ENCODE results near the gene NEU4. TPM values are rescaled to one million over a fixed set of nuclear protein-coding genes. Genes with fewer than 3 reads are reported as not detected.
"Not testable (repeated sequence)": the region's sequence is repeated elsewhere in the genome, so short reads cannot be mapped to it uniquely, and the experiment has no call there.

Gene NEU4
- total RNA-seq, 1 experiment from 2014 or later, result not detected

DNA sequence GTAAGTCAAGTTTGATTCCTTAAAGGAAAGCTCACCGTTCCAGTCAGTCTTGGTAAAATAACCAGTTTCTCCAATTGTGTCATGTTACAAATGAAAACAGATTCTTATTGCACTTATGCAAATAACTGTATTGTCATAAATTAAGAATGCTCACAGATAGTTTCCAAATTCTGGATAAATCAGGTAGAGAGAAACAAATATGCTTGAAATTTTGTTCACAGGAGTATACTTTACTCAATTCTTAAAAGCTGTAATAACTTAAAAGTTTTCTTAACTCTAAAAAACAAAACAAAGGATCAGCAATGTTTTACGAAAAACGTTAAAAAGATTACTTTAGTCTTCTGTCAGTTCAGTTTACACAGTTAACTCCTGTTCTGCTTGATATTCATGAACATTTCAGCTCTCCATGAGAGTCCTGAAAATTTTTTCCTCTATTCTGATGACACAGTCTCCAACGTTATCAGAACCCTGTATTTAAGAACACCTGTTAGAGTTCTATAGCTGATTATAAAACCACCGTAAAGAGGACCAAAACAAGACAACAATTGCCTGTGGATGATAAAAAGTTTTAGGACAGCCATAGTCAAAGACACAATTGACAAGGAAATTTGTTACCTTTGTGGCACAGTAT, 27.9 kb upstream of the NEU4 start:
- Mint-ChIP-seq H3K36me3 (ENCODE audit: insufficient read depth, unreplicated experiment) (no peaks in the 10 kb centered on the region), H3K4me3 (ENCODE audit: unreplicated experiment) (no peak overlapping the region), H3K27me3 (ENCODE audit: insufficient read depth, unreplicated experiment) (peaks cover 6% of the 10 kb centered on the region), H3K9me3 (ENCODE audit: unreplicated experiment) (no peaks in the 10 kb centered on the region), H3K4me1 (ENCODE audit: insufficient read depth, unreplicated experiment) (no peaks in the 10 kb centered on the region), H3K27ac (ENCODE audit: low read depth, unreplicated experiment) (no peak overlapping the region)
- DNase-seq (ENCODE audit: unreplicated experiment), result no peak
- CTCF ChIA-PET, result no interaction called here
- TF ChIP-seq, protein P1, sequence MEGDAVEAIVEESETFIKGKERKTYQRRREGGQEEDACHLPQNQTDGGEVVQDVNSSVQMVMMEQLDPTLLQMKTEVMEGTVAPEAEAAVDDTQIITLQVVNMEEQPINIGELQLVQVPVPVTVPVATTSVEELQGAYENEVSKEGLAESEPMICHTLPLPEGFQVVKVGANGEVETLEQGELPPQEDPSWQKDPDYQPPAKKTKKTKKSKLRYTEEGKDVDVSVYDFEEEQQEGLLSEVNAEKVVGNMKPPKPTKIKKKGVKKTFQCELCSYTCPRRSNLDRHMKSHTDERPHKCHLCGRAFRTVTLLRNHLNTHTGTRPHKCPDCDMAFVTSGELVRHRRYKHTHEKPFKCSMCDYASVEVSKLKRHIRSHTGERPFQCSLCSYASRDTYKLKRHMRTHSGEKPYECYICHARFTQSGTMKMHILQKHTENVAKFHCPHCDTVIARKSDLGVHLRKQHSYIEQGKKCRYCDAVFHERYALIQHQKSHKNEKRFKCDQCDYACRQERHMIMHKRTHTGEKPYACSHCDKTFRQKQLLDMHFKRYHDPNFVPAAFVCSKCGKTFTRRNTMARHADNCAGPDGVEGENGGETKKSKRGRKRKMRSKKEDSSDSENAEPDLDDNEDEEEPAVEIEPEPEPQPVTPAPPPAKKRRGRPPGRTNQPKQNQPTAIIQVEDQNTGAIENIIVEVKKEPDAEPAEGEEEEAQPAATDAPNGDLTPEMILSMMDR (IDR thresholded peaks at IDR 0.05; ENCODE audit: unreplicated experiment), result no peak
- intact Hi-C loops (cut with micrococcal nuclease), result no loop called here
- POLR2A ChIA-PET, result interaction anchor here (0.8 kb wide), 1 partner anchor 47 kb away, joined by 4 read pairs; the partner anchor contains the start of gene D2HGDH
- BruUV-seq (replicated peaks), result no TSS peak

DNA sequence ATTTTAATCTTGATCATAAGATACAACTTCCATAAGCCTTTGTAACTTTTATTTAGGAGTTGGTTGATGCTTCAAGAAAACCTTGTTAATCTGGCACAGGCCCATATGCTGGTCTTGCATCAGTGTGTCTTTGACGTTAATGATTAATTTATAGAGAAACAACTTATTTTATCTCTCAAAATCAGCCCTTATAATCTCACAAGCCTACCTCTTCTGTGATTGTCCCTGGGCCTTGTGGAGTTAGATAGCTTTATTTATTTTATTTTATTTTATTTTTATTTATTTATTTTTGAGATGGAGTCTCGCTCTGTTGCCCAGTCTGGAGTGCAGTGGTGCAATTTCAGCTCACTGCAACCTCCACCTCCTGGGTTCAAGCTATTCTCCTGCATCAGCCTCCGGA, 26.9 kb upstream of the NEU4 start:
- H3K27ac Mint-ChIP-seq (ENCODE audit: low read depth, unreplicated experiment); POLR2A ChIA-PET; H3K36me3 Mint-ChIP-seq (ENCODE audit: insufficient read depth, unreplicated experiment); H3K9me3 Mint-ChIP-seq (ENCODE audit: unreplicated experiment); BruUV-seq (replicated peaks); CTCF ChIA-PET; H3K4me1 Mint-ChIP-seq (ENCODE audit: insufficient read depth, unreplicated experiment); DNase-seq (ENCODE audit: unreplicated experiment); H3K4me3 Mint-ChIP-seq (ENCODE audit: unreplicated experiment); intact Hi-C loops (cut with micrococcal nuclease): not testable (repeated sequence)
- peaks cover 16% of the 10 kb centered on the region for H3K27me3 Mint-ChIP-seq (ENCODE audit: insufficient read depth, unreplicated experiment)

DNA sequence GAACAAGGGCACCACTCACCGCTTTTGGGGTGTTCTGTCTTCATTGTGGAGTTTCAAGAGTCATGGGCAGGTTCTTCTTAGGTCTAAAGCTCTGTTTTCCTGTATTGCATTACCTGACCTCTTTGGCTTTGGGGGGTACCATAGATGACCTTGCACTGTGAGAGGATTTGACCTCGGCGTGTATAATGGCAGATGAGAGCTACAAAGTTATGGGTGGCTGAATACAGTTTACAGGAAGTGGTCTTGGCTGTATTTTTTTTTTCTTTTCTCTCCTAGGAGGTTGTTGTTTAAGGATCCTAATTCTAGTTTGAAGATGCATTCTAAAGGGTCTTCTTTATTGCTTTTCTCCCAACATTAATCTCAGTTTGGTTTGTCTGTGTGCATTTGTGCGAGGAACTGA, 20.9 kb upstream of the NEU4 start:
- intact Hi-C loops (cut with micrococcal nuclease), result loop anchor here (5.0 kb wide), 1 partner anchor 226 kb away; no protein-coding TSS in a partner anchor
- Mint-ChIP-seq H3K4me3 (ENCODE audit: unreplicated experiment) (no peak overlapping the region), H3K27me3 (ENCODE audit: insufficient read depth, unreplicated experiment) (peaks cover 48% of the 10 kb centered on the region), H3K4me1 (ENCODE audit: insufficient read depth, unreplicated experiment) (peaks cover 6% of the 10 kb centered on the region), H3K9me3 (ENCODE audit: unreplicated experiment) (no peaks in the 10 kb centered on the region), H3K36me3 (ENCODE audit: insufficient read depth, unreplicated experiment) (peaks cover 6% of the 10 kb centered on the region), H3K27ac (ENCODE audit: low read depth, unreplicated experiment) (no peak overlapping the region)
- TF ChIP-seq, protein P1 (IDR thresholded peaks at IDR 0.05; ENCODE audit: unreplicated experiment), result no peak
- POLR2A ChIA-PET, result no interaction called here
- CTCF ChIA-PET, result interaction anchor here (0.6 kb wide), 1 partner anchor 589 kb away, joined by 3 read pairs; no protein-coding TSS in a partner anchor
- DNase-seq (ENCODE audit: unreplicated experiment), result no peak
- BruUV-seq (replicated peaks), result no TSS peak

DNA sequence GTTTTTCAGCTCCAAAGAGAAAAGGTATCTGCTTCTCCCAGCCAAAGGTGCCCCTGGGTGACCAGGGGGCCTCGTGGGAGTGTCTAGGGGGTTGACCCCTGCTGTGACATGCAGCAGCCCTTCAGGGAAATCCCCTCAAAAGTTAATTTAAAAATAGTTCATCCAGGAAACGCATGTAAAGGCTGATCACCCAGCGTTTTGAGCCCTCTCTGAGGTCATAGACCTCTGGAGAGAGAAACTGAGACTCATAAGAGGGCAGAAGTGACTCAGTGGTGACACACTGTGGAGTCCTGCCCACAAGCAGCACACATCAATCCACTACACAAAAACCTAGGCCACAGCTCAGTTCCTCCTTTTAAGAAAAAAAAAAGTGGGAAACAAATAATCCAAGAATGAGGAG, 20.4 kb upstream of the NEU4 start:
- Mint-ChIP-seq H3K27me3 (ENCODE audit: insufficient read depth, unreplicated experiment) (peaks cover 53% of the 10 kb centered on the region), H3K4me3 (ENCODE audit: unreplicated experiment) (no peak overlapping the region), H3K9me3 (ENCODE audit: unreplicated experiment) (no peaks in the 10 kb centered on the region), H3K27ac (ENCODE audit: low read depth, unreplicated experiment) (no peak overlapping the region), H3K4me1 (ENCODE audit: insufficient read depth, unreplicated experiment) (peaks cover 6% of the 10 kb centered on the region), H3K36me3 (ENCODE audit: insufficient read depth, unreplicated experiment) (peaks cover 6% of the 10 kb centered on the region)
- POLR2A ChIA-PET, result interaction anchor here (1.1 kb wide), 1 partner anchor 10 kb away, joined by 5 read pairs; no protein-coding TSS in a partner anchor
- TF ChIP-seq, protein P1 (IDR thresholded peaks at IDR 0.05; ENCODE audit: unreplicated experiment), result no peak
- DNase-seq (ENCODE audit: unreplicated experiment), result no peak
- BruUV-seq (replicated peaks), result no TSS peak
- CTCF ChIA-PET, result no interaction called here
- intact Hi-C loops (cut with micrococcal nuclease), result loop anchor here (5.0 kb wide), 1 partner anchor 226 kb away; no protein-coding TSS in a partner anchor

DNA sequence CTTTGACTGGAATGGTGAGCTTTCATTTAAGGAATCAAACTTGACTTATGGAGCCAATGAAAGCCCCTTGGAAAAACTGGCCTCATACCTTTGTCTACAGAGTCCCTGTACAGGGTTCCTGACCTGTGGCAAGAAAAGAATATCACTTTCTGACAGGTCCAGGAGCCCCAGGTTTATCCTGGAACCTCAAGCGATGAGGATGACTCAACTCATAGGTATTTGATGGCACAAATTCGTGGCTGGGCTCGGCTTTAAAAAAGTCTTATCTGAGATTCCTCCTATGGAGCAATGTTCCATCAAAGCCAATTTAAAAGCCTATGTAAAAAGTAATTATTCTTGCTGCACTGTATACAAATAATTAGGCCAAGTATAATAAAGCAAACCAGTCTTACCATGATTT, 17.6 kb upstream of the NEU4 start:
- BruUV-seq (replicated peaks); intact Hi-C loops (cut with micrococcal nuclease); CTCF ChIA-PET; H3K4me1 Mint-ChIP-seq (ENCODE audit: insufficient read depth, unreplicated experiment); H3K4me3 Mint-ChIP-seq (ENCODE audit: unreplicated experiment); H3K9me3 Mint-ChIP-seq (ENCODE audit: unreplicated experiment); H3K36me3 Mint-ChIP-seq (ENCODE audit: insufficient read depth, unreplicated experiment); H3K27ac Mint-ChIP-seq (ENCODE audit: low read depth, unreplicated experiment): not testable (repeated sequence)
- POLR2A ChIA-PET, result interaction anchor here (1.1 to 1.7 kb wide), 3 partner anchors 12 to 477 kb away, joined by 3 to 7 read pairs (median 4); no protein-coding TSS in a partner anchor
- DNase-seq (ENCODE audit: unreplicated experiment), result peak; percentile 48
- peaks cover 58% of the 10 kb centered on the region for H3K27me3 Mint-ChIP-seq (ENCODE audit: insufficient read depth, unreplicated experiment)
